Breast epithelium (tissue), 4 donors: ENCODE data around the gene EFR3B. TPM values are rescaled to one million over a fixed set of nuclear protein-coding genes. Genes with fewer than 3 reads are reported as not detected.

ENCODE experiments used
- DNase-seq, 2 donors: peaks; one replicate each; pipeline ENCODE4 v3.0.0-alpha.2; 2019; ENCODE audit warnings: low spot score in 2 of 2
- H3K27ac ChIP-seq, 2 donors: fragments of 200-600 bp; sonication (generic) in 1 of 2; one replicate each; pipeline ENCODE4 v1.5.1; 2016 to 2019; ENCODE audit warnings: mild to moderate bottlenecking in 1 of 2
- H3K27me3 ChIP-seq, 2 donors: fragments of 200-600 bp; sonication (generic) in 1 of 2; one replicate each; pipeline versions ENCODE4 v1.5.1 to v1.6.0; 2017 to 2019; ENCODE audit warnings: control low read depth in 1 of 2, mild to moderate bottlenecking in 1 of 2
- H3K36me3 ChIP-seq: fragments of 200-600 bp; one replicate; pipeline ENCODE4 v1.5.1; 2019
- H3K4me1 ChIP-seq, 2 donors: fragments of 200-600 bp; sonication (generic); one replicate each; pipeline ENCODE4 v1.5.1; 2016 to 2019; ENCODE audit warnings: control low read depth in 1 of 2
- H3K4me3 ChIP-seq, 3 donors: fragments of 200-600 bp; sonication (generic); 1 replicate in 2 of 3; 2 replicates in 1 of 3; pipeline ENCODE4 v1.5.1; 2016 to 2019; ENCODE audit warnings: mild to moderate bottlenecking in 3 of 3, moderate library complexity in 2 of 3
- H3K9me3 ChIP-seq, 2 donors: fragments of 200-600 bp; sonication (generic) in 1 of 2; one replicate each; pipeline ENCODE4 v1.5.1; 2016 to 2019; ENCODE audit warnings: control low read depth in 1 of 2
- POLR2A ChIP-seq: fragments of 450-650 bp; IDR thresholded peaks from one replicate; pipeline ENCODE4 v1.6.1; 2016; ENCODE audit warnings: antibody characterized with exemption, mild to moderate bottlenecking, moderate library complexity
- POLR2AphosphoS5 ChIP-seq, 3 donors: sonication (generic); formaldehyde crosslinking; IDR thresholded peaks; one replicate each; pipeline ENCODE4 v1.6.1; 2017; ENCODE audit warnings: antibody characterized with exemption in 3 of 3
- intact Hi-C: fragments of 100-400 bp; cut with DNase I; formaldehyde crosslinking; loops from one replicate; pipeline ENCODE4 v1.15.1; 2023; ENCODE audit warnings: low total_unique reads
- total RNA-seq, 3 donors: library from RNA; depleted of rRNA; stranded (reverse); fragments of >200 nt; gene quantifications; one replicate each; pipeline ENCODE4 v1.1.0, GENCODE V29; 2016
- TF ChIP-seq, protein P1 (sequence below), 3 donors: fragments of 450-650 bp; IDR thresholded peaks; one replicate each; pipeline ENCODE4 v1.5.1; 2016 to 2017; ENCODE audit warnings: antibody characterized with exemption in 3 of 3, mild to moderate bottlenecking in 3 of 3, moderate library complexity in 3 of 3

Gene EFR3B
- total RNA-seq, 3 donors from 2014 or later = 0.16 to 0.98 (median 0.73) TPM

DNA sequence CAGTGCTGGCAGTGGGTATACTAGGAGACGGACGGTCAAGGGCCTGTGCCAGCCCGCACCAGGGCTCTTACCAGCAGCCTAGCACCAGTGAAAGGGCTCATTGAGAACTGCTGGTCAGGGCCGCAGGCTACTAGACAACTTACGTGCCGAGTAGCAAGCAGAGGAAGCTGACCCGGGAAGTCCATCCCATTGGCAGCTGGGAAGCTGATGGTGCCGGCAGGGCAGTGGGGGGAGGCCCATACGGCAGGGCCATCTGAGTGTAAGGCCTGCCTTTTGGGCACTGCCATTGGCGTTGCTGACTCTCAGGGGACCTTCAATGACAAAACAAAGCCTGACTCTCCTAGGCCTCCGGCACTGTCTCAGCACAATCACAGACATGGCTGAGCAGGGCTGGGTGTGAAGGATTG, 20.6 kb downstream of the EFR3B start:
- Histone ChIP-seq H3K4me1 (peaks cover 0 to 12% of the 10 kb centered on the region in 2 donors), H3K27ac (peak overlapping the region; percentile 69 to 87), H3K9me3 (no peaks in the 10 kb centered on the region), H3K27me3 (no peaks in the 10 kb centered on the region), H3K4me3 (no peak overlapping the region), H3K36me3 (no peaks in the 10 kb centered on the region)
- TF ChIP-seq POLR2AphosphoS5 (IDR thresholded peaks at IDR 0.05) = no peak
- TF ChIP-seq, protein P1, sequence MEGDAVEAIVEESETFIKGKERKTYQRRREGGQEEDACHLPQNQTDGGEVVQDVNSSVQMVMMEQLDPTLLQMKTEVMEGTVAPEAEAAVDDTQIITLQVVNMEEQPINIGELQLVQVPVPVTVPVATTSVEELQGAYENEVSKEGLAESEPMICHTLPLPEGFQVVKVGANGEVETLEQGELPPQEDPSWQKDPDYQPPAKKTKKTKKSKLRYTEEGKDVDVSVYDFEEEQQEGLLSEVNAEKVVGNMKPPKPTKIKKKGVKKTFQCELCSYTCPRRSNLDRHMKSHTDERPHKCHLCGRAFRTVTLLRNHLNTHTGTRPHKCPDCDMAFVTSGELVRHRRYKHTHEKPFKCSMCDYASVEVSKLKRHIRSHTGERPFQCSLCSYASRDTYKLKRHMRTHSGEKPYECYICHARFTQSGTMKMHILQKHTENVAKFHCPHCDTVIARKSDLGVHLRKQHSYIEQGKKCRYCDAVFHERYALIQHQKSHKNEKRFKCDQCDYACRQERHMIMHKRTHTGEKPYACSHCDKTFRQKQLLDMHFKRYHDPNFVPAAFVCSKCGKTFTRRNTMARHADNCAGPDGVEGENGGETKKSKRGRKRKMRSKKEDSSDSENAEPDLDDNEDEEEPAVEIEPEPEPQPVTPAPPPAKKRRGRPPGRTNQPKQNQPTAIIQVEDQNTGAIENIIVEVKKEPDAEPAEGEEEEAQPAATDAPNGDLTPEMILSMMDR (IDR thresholded peaks at IDR 0.05) = no peak
- TF ChIP-seq POLR2A = no peak
- peak; percentile 52 to 82 for DNase-seq
- intact Hi-C loops = no loop called here

DNA sequence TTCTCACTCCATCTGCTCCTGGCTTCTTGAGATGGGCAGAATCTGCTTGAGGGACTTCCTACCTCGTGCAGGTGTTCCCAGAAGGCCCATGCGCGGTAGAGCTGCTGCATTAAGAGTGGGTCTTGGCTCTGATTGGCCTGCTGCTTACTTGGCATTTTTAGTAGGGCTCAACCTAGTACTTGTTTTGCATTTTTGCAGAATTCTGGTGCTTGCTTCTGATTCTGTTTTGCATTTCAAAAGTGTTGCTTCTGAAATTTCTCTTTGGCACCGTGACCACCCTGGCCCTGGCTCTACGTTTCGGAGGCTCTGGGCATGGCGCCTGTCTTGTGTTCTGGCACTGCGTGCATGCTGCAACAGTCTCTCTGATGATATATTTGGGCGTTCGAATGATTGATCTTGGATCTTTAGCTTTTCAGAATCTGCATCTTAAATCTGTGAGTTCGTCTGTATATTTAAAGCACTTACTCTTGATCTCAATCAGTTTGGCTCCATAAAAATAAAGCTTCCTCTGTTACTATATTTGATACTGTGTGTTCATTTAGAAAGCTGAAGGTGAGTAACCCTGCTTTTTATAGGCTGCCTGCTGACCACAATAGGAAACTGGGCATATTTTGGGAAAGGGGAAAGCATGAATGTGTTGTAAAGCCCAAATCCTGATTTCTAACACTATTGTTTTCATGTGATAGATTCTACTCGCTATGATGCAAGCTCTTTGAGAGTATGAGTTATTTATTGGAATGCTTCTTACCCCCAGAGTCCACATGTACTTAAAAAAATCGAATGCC, 22.2 kb downstream of the EFR3B start:
- Histone ChIP-seq H3K36me3 (no peaks in the 10 kb centered on the region), H3K27ac (peak overlapping the region; percentile 52 to 87), H3K9me3 (no peaks in the 10 kb centered on the region), H3K4me3 (no peak overlapping the region), H3K27me3 (no peaks in the 10 kb centered on the region), H3K4me1 (peaks cover 0 to 12% of the 10 kb centered on the region in 2 donors)
- DNase-seq = no peak
- TF ChIP-seq, protein P1 (IDR thresholded peaks at IDR 0.05) = no peak
- TF ChIP-seq POLR2AphosphoS5 (IDR thresholded peaks at IDR 0.05) (no peak), POLR2A (no peak)
- intact Hi-C loops = no loop called here

DNA sequence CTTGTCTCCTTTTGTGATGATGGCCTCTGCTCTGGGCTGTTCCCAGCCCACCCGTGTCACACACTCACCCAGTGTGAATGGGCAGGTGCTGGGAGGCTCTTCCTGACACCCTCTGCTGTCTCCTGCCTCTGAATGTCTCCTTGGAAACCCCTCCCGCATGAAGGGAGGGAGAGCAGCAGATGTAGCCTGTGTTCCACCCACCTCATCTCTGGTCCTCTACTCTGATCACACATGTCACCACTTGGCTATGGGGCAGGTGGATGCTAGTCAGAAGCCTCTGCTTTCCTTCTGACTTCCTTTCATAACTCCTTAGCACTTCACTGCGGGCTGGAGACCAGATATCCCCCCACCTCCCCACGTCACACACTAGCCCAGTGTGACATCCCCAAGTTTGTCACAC, 23.9 kb downstream of the EFR3B start:
- DNase-seq = no peak
- no peak overlapping the region for H3K4me3 ChIP-seq
- no peaks in the 10 kb centered on the region for H3K27me3 ChIP-seq
- intact Hi-C loops = no loop called here
- no peaks in the 10 kb centered on the region for H3K9me3 ChIP-seq
- H3K4me1 ChIP-seq = peaks cover 0 to 12% of the 10 kb centered on the region in 2 donors
- H3K27ac ChIP-seq = no peak overlapping the region
- no peaks in the 10 kb centered on the region for H3K36me3 ChIP-seq
- TF ChIP-seq, protein P1 (IDR thresholded peaks at IDR 0.05) = no peak
- TF ChIP-seq POLR2A (no peak), POLR2AphosphoS5 (IDR thresholded peaks at IDR 0.05) (no peak)

DNA sequence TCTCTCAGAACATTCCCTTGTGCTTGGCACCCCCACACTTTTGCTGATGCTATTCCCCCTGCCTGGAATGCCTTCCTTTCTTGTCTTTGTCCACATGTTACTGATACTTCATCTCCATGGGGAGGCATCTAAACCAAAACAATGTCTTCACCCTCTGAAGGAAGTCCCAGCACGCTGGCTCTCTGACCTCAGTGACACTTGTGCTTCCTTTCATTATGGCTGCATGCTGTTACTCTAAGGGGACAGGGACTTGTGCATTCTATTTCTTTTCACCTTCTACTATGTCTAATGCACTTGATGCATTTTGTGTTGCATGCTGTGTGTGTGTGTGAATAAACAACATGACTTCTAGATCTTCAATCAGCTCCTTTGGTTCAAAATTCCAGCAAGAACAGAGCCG, 24.6 kb downstream of the EFR3B start:
- no peak for DNase-seq
- no peak for TF ChIP-seq POLR2A
- intact Hi-C loops = no loop called here
- H3K36me3 ChIP-seq = no peaks in the 10 kb centered on the region
- H3K27me3 ChIP-seq = no peaks in the 10 kb centered on the region
- H3K9me3 ChIP-seq = no peaks in the 10 kb centered on the region
- no peak overlapping the region for H3K27ac ChIP-seq
- peaks cover 0 to 12% of the 10 kb centered on the region in 2 donors for H3K4me1 ChIP-seq
- no peak overlapping the region for H3K4me3 ChIP-seq

DNA sequence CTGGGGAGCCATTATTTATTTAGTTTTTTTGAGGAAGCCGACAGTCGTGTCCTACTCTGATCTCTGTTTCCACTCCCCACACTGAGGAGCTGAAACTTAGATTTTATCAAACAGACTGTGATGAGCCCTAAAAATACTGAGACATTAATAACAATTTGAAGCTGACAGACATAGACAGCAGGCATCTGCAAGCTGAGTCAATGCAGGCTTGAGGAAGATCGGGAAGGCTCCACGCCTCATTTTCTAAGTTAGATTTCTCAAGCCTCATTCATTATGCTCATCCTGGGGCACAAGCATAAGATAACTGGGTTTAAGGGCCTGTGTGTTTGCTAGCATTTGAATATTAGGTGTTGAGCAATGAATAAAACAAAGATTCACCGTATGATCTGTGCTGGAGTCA, 26.3 kb downstream of the EFR3B start:
- TF ChIP-seq, protein P1 (IDR thresholded peaks at IDR 0.05) = no peak
- no peak for TF ChIP-seq POLR2AphosphoS5 (IDR thresholded peaks at IDR 0.05)
- TF ChIP-seq POLR2A = no peak
- peaks cover 0 to 7% of the 10 kb centered on the region in 2 donors for H3K4me1 ChIP-seq

More for the DNA sequence above, 26.3 kb downstream of the EFR3B start:
- no peak for DNase-seq
- H3K27ac ChIP-seq = no peak overlapping the region
- H3K27me3 ChIP-seq = no peaks in the 10 kb centered on the region
- intact Hi-C loops = no loop called here
- H3K9me3 ChIP-seq = no peaks in the 10 kb centered on the region
- H3K4me3 ChIP-seq = no peak overlapping the region
- no peaks in the 10 kb centered on the region for H3K36me3 ChIP-seq
